ENCODE data around the gene GLRA1.

DNA sequence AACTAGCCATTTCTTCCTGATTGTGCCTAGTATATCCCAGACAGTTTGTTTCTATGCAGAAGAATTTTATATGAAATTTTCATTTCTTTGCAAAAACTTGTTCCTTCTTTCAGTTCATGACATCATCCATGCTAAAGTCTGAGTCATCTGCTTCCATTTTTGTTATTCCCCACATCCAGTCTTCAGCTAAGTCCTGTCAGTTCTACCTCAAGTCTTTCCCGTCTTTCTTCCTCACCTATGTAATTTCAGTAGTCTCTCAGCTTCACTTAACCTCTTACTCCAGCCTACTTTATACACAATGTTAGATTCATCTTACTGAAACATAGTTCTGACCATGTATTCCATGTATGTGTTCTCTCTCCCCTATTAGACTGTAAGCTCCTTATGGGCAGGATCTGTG is 113.8 kb downstream of the GLRA1 start:
- TF ChIP-seq CTCF (IDR thresholded peaks at IDR 0.05; ENCODE audit: low read depth, low read length, missing input control) (no peak), RXRA (IDR thresholded peaks at IDR 0.05) (no peak), GABPA (IDR thresholded peaks at IDR 0.05 in 1 of 2, conservative IDR thresholded peaks at IDR 0.05 in 1 of 2) (no peak), EGR1 (IDR thresholded peaks at IDR 0.05; ENCODE audit: low read depth in 2 of 2) (no peak)

Measured in liver (tissue), 3 donors.